Activated CD8-positive, alpha-beta T cell treated with anti-CD3 and anti-CD28 coated beads for 36 hours (primary cell): Measurements from ENCODE around the gene ZNF467. TPM values are rescaled to one million over a fixed set of nuclear protein-coding genes. Genes with fewer than 3 reads are reported as not detected.

ENCODE experiments used
- ATAC-seq: fragments of 200-7000 bp; cut with Tn5 transposase; one replicate; pipeline ENCODE4 v1.10.0; 2021; ENCODE audit warnings: mild to moderate bottlenecking, moderate library complexity
- CTCF ChIA-PET: fragments of 350-600 bp; sonication (Branson Sonifier 250); formaldehyde crosslinking; loops from one replicate; lab custom pipeline; 2021; ENCODE audit warnings: antibody characterized with exemption; lab: Charles Lee
- POLR2A ChIA-PET: fragments of 350-600 bp; sonication (Branson Sonifier 250); formaldehyde crosslinking; loops from one replicate; lab custom pipeline; 2021; ENCODE audit warnings: antibody characterized with exemption; lab: Charles Lee
- DNase-seq: peaks from one replicate; pipeline ENCODE4 v3.0.0-alpha.2; 2020
- H3K27ac Mint-ChIP-seq: one replicate; pipeline ENCODE4 v1.8.0; 2021; ENCODE audit warnings: mild to moderate bottlenecking, mixed read lengths
- H3K27me3 Mint-ChIP-seq: one replicate; pipeline ENCODE4 v1.8.0; 2021; ENCODE audit warnings: mixed read lengths
- H3K36me3 Mint-ChIP-seq: one replicate; pipeline ENCODE4 v1.8.0; 2021; ENCODE audit warnings: low read depth, mixed read lengths
- H3K4me1 Mint-ChIP-seq: one replicate; pipeline ENCODE4 v1.8.0; 2021; ENCODE audit warnings: low read depth, mixed read lengths
- H3K4me3 Mint-ChIP-seq: one replicate; pipeline ENCODE4 v1.8.0; 2021; ENCODE audit warnings: mild to moderate bottlenecking, moderate library complexity, mixed read lengths
- H3K9me3 Mint-ChIP-seq: one replicate; pipeline ENCODE4 v1.8.0; 2021; ENCODE audit warnings: mixed read lengths
- intact Hi-C: fragments of 100-400 bp; cut with micrococcal nuclease; formaldehyde crosslinking; loops from one replicate; pipeline ENCODE4 v1.10.0; 2022
- total RNA-seq, 2 experiments: library from RNA; stranded (reverse); gene quantifications; one replicate each; pipeline ENCODE4 v1.2.3, GENCODE V29; 2021
- TF ChIP-seq, protein P1 (sequence below): fragments of 200-600 bp; IDR thresholded peaks from one replicate; pipeline ENCODE4 v1.8.0; 2022; ENCODE audit warnings: antibody characterized with exemption, mild to moderate bottlenecking

ZNF467 gene
- total RNA-seq, 2 experiments from 2014 or later: 0.09 TPM; not detected in 1

DNA sequence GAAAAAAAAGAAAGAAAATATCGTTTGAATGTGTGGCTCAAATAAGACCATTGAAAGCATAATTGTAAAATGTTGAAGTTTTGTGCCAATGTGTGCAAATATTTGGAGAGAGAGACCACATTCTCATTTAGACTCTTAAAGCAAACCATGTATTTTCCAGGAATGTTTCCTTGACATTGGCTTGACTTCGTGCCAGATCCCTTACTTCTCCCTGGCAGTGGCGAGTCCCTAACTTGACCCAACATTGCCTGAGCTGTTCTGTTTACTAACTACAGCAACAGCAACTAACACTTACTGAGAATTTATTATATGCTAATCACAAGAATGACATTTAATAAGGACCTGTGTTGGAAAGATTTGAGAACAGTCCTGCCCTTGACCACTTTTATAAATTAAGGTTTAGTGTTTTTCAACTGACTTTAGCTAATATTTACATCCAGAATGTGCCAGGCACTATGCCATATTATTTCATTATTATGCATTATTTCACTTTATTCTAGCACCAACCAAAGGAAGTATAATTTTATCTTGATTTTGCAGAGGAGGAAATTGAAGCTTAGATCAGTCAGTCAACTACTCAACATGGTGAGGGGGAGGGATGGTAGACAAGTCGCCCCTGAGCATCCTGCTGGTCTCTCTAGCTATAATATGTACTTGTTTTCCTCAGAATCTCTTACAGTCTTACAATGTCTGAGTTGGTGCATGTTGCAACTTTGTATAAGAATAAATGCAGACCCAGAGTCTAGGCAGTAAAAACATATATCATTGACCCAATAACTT lies 29.7 kb downstream of the ZNF467 start:
- Mint-ChIP-seq H3K27me3 (peaks cover 27% of the 10 kb centered on the region), H3K27ac (no peak overlapping the region), H3K4me1 (peaks cover 11% of the 10 kb centered on the region), H3K4me3 (no peak overlapping the region), H3K36me3 (no peaks in the 10 kb centered on the region), H3K9me3 (no peaks in the 10 kb centered on the region)
- DNase-seq (no peak), ATAC-seq (no peak)
- TF ChIP-seq, protein P1, sequence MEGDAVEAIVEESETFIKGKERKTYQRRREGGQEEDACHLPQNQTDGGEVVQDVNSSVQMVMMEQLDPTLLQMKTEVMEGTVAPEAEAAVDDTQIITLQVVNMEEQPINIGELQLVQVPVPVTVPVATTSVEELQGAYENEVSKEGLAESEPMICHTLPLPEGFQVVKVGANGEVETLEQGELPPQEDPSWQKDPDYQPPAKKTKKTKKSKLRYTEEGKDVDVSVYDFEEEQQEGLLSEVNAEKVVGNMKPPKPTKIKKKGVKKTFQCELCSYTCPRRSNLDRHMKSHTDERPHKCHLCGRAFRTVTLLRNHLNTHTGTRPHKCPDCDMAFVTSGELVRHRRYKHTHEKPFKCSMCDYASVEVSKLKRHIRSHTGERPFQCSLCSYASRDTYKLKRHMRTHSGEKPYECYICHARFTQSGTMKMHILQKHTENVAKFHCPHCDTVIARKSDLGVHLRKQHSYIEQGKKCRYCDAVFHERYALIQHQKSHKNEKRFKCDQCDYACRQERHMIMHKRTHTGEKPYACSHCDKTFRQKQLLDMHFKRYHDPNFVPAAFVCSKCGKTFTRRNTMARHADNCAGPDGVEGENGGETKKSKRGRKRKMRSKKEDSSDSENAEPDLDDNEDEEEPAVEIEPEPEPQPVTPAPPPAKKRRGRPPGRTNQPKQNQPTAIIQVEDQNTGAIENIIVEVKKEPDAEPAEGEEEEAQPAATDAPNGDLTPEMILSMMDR: no peak
- CTCF ChIA-PET: interaction anchor here (0.8 to 1.6 kb wide), 6 partner anchors 24 to 119 kb away, joined by 3 to 13 read pairs (median 3); no protein-coding TSS in a partner anchor
- POLR2A ChIA-PET: no interaction called here
- intact Hi-C loops: loop anchor here (2.0 kb wide), 1 partner anchor 81 kb away; no protein-coding TSS in a partner anchor

DNA sequence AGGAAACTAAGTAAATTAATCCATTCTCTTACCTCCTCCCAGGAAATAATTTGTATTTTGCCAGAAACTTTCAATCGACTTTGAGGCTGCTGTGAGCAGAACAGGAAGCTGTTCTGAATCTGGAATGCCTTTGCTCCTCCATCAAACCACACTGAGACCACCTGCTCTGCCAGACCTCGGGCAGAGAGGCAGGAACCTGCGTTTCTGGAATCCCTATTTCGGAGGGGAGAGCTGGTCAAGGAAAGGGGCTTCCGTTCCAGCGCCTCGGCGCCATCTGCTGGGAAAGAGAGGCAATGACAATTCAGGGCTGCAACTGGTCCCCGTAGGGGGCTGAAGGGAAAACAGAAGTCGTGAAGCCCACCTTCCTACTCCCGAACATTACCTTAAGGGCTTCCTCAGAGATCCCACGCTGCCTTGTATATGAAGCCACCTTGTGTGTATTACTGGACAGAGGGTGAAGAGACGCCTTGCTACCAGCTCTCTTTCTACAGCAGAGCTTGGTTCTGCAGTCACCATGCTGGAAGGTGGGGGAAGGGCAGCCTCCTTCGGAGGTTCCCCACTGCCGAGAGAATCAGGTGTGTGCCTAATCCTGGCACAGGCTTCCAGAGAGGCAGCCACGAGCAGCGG lies 31.2 kb downstream of the ZNF467 start:
- TF ChIP-seq, protein P1: peak; percentile 95
- POLR2A ChIA-PET: no interaction called here

DNA sequence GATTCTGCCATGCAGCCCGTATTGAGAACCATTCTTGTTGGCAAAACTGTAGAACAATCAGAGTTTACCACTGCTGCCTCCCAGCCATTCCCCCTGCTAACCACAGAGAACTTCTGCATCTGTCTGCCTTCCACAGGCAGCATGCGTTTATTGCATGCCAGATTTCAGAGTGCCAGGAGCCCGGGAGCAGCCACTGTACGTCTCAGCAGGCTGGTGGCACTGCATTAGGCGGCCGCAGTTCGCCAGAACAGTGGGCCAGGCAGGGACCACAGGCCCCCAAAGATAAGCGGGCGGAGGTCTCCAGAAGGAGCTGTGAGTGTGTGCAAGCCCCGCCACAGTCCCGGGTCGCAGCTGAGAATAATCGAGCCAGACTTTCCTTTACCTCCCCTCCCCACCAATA lies 31.8 kb downstream of the ZNF467 start:
- H3K4me1 Mint-ChIP-seq: peaks cover 11% of the 10 kb centered on the region
- ChIA-PET CTCF (interaction anchor here (0.8 to 1.6 kb wide), 33 partner anchors 9 to 432 kb away, joined by 3 to 74 read pairs (median 6); no protein-coding TSS in a partner anchor), POLR2A (no interaction called here)
- peaks cover 38% of the 10 kb centered on the region for H3K27me3 Mint-ChIP-seq
- TF ChIP-seq, protein P1: no peak
- peak overlapping the region; percentile 58 for H3K4me3 Mint-ChIP-seq
- H3K9me3 Mint-ChIP-seq: no peaks in the 10 kb centered on the region
- intact Hi-C loops: loop anchor here (2.0 kb wide), 1 partner anchor 79 kb away; no protein-coding TSS in a partner anchor
- ATAC-seq (no peak), DNase-seq (no peak)
- no peak overlapping the region for H3K27ac Mint-ChIP-seq
- no peaks in the 10 kb centered on the region for H3K36me3 Mint-ChIP-seq

More for the DNA sequence above, 31.2 kb downstream of the ZNF467 start:
- peak overlapping the region; percentile 58 for H3K4me3 Mint-ChIP-seq
- no peak overlapping the region for H3K27ac Mint-ChIP-seq
- intact Hi-C loops: loop anchor here (2.0 kb wide), 1 partner anchor 79 kb away; no protein-coding TSS in a partner anchor
- CTCF ChIA-PET: interaction anchor here (0.8 to 1.6 kb wide), 33 partner anchors 9 to 432 kb away, joined by 3 to 74 read pairs (median 6); no protein-coding TSS in a partner anchor
- no peaks in the 10 kb centered on the region for H3K9me3 Mint-ChIP-seq
- DNase-seq (peak; percentile 73), ATAC-seq (peak; percentile 91)
- peaks cover 11% of the 10 kb centered on the region for H3K4me1 Mint-ChIP-seq
- peaks cover 35% of the 10 kb centered on the region for H3K27me3 Mint-ChIP-seq
- no peaks in the 10 kb centered on the region for H3K36me3 Mint-ChIP-seq

DNA sequence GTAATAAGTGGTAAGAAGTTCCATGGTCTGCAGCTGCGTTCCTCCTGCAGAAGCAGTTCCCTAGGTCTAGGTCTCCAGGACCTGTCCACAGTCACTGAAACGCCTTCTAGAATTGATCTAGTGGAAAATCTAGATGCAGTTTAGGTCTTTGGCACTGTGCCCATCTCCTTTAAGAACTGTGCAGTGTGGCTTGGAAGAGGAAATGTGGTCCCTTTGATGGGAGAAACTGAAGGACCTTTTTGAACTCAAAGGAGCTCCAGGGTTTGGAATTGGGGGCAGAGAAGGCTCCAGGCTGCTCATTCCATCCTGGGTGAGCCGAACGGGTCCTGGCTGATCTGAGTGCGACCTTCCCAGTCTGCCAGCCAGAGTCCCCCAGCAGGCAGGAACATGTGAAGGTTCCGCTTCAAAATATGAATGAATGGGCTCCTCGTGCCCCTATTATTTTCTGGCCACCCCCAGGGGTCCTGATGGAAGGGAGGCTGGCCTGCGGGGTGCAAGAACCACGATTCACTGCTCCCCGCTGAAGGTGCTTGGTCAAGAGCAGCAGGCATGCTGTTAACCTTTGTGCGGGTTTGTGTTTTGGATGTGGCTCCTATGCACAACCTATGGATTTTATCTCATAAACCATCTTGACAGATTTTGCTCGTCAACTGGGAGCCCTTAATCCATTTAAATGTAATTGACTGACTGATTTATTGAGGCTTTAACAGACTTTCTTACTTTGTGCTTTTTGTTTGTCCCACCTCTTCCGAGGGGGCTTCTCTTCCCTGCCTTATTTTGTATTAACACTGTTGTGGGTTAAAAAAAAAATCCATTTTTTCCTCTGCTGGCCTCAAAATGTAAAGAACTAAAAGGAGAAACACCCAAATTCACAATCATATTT lies 36.7 kb downstream of the ZNF467 start:
- CTCF ChIA-PET: no interaction called here
- H3K27me3 Mint-ChIP-seq: peaks cover 27% of the 10 kb centered on the region
- H3K27ac Mint-ChIP-seq: no peak overlapping the region
- intact Hi-C loops: no loop called here
- DNase-seq (no peak), ATAC-seq (no peak)
- no peaks in the 10 kb centered on the region for H3K36me3 Mint-ChIP-seq
- no peaks in the 10 kb centered on the region for H3K9me3 Mint-ChIP-seq
- POLR2A ChIA-PET: interaction anchor here (1.1 kb wide), 1 partner anchor 39 kb away, joined by 3 read pairs; no protein-coding TSS in a partner anchor
- TF ChIP-seq, protein P1: no peak
- peaks cover 2% of the 10 kb centered on the region for H3K4me1 Mint-ChIP-seq
- no peak overlapping the region for H3K4me3 Mint-ChIP-seq
